GM23338 (cell line): ENCODE results near the gene PROZ. TPM values are rescaled to one million over a fixed set of nuclear protein-coding genes. Genes with fewer than 3 reads are reported as not detected.

Experiments
- ATAC-seq: fragments of 200-7000 bp; cut with Tn5 transposase; 3 replicates; pipeline ENCODE4 v1.9.1; 2020
- DNase-seq: peaks from one replicate; pipeline ENCODE4 v3.0.0-alpha.2; 2015; ENCODE audit warnings: low spot score
- H2AFZ ChIP-seq: fragments of 200-600 bp; sonication (generic); 2 replicates; pipeline ENCODE4 v1.8.0; 2016; ENCODE audit warnings: antibody characterized with exemption, mild to moderate bottlenecking, moderate library complexity
- H3F3A ChIP-seq: fragments of 200-600 bp; sonication (generic); replicated peaks from 2 replicates; pipeline ENCODE4 v1.8.0; 2017; ENCODE audit warnings: antibody characterized with exemption, mixed run types, low read depth
- H3K27ac ChIP-seq: fragments of 200-600 bp; sonication (generic); 2 replicates; pipeline ENCODE4 v1.6.1; 2016; ENCODE audit warnings: low read depth
- H3K27me3 ChIP-seq: fragments of 200-600 bp; sonication (generic); 2 replicates; pipeline ENCODE4 v1.8.0; 2016; ENCODE audit warnings: mild to moderate bottlenecking, mixed run types, moderate library complexity; ENCODE audit not compliant: insufficient read depth
- H3K36me3 ChIP-seq: fragments of 200-600 bp; sonication (generic); 2 replicates; pipeline ENCODE4 v1.8.0; 2016; ENCODE audit warnings: mild to moderate bottlenecking; ENCODE audit not compliant: insufficient read depth
- H3K4me1 ChIP-seq: fragments of 200-600 bp; sonication (generic); 2 replicates; pipeline ENCODE4 v1.8.0; 2016; ENCODE audit warnings: mild to moderate bottlenecking, moderate library complexity; ENCODE audit not compliant: insufficient read depth
- H3K4me2 ChIP-seq: fragments of 200-600 bp; sonication (generic); 2 replicates; pipeline ENCODE4 v1.7.1; 2017; ENCODE audit warnings: mixed run types
- H3K4me3 ChIP-seq: fragments of 200-600 bp; sonication (generic); 2 replicates; pipeline ENCODE4 v1.6.1; 2016; ENCODE audit warnings: mixed run types
- H3K79me2 ChIP-seq: fragments of 200-600 bp; sonication (generic); replicated peaks from 2 replicates; pipeline ENCODE4 v1.8.0; 2017; ENCODE audit warnings: mild to moderate bottlenecking; ENCODE audit not compliant: insufficient read depth
- H3K9me2 ChIP-seq: fragments of 200-600 bp; sonication (generic); 2 replicates; pipeline ENCODE4 v1.8.0; 2017; ENCODE audit not compliant: insufficient read depth
- H4K20me1 ChIP-seq: fragments of 200-600 bp; sonication (generic); replicated peaks from 2 replicates; pipeline ENCODE4 v1.8.0; 2017; ENCODE audit warnings: mild to moderate bottlenecking; ENCODE audit not compliant: insufficient read depth
- H3K27ac Mint-ChIP-seq: 2 replicates; pipeline ENCODE4 v1.8.0; 2020; ENCODE audit warnings: inconsistent platforms, mild to moderate bottlenecking, moderate library complexity, mixed read lengths
- H3K27me3 Mint-ChIP-seq: 3 replicates; pipeline ENCODE4 v1.8.0; 2022; ENCODE audit warnings: low read depth, mild to moderate bottlenecking, moderate library complexity, mixed read lengths, inconsistent platforms; ENCODE audit not compliant: insufficient read depth, poor library complexity
- H3K36me3 Mint-ChIP-seq: 3 replicates; pipeline ENCODE4 v1.8.0; 2021; ENCODE audit warnings: low read depth, mild to moderate bottlenecking, inconsistent platforms, moderate library complexity, mixed read lengths
- H3K4me1 Mint-ChIP-seq: 3 replicates; pipeline ENCODE4 v1.8.0; 2020; ENCODE audit warnings: mild to moderate bottlenecking, inconsistent platforms, mixed read lengths
- H3K4me3 Mint-ChIP-seq: 3 replicates; pipeline ENCODE4 v1.8.0; 2021; ENCODE audit warnings: moderate library complexity, mild to moderate bottlenecking, inconsistent platforms, mixed read lengths
- H3K9me3 Mint-ChIP-seq: 3 replicates; pipeline ENCODE4 v1.8.0; 2020; ENCODE audit warnings: moderate library complexity, mild to moderate bottlenecking, inconsistent platforms, mixed read lengths
- CREB1 ChIP-seq: fragments of 250-450 bp; sonication (Bioruptor Pico); IDR thresholded peaks from 2 replicates; pipeline ENCODE4 v1.5.0; 2020; ENCODE audit warnings: low read depth, mild to moderate bottlenecking, moderate library complexity
- ETS1 ChIP-seq: IDR thresholded peaks from 2 replicates; pipeline ENCODE4 v1.6.1; 2016; ENCODE audit warnings: antibody characterized with exemption
- EZH2phosphoT487 ChIP-seq: fragments of 200-600 bp; sonication (generic); IDR thresholded peaks from one replicate; pipeline ENCODE4 v1.8.1; 2018; ENCODE audit warnings: antibody characterized with exemption; ENCODE audit not compliant: unreplicated experiment
- JUNB ChIP-seq: IDR thresholded peaks from one replicate; pipeline ENCODE4 v1.6.1; 2016; ENCODE audit warnings: antibody characterized with exemption; ENCODE audit not compliant: unreplicated experiment
- NANOG ChIP-seq: IDR thresholded peaks from 2 replicates; pipeline ENCODE4 v1.6.1; 2016; ENCODE audit warnings: antibody characterized with exemption, borderline replicate concordance
- POLR2AphosphoS5 ChIP-seq: IDR thresholded peaks from 2 replicates; pipeline ENCODE4 v1.6.1; 2016; ENCODE audit warnings: antibody characterized with exemption, low read depth
- REST ChIP-seq: IDR thresholded peaks from one replicate; pipeline ENCODE4 v1.6.1; 2018; ENCODE audit warnings: antibody characterized with exemption; ENCODE audit not compliant: unreplicated experiment
- STAT1 ChIP-seq: IDR thresholded peaks from one replicate; pipeline ENCODE4 v1.6.1; 2016; ENCODE audit warnings: antibody characterized with exemption; ENCODE audit not compliant: unreplicated experiment
- ZNF114 ChIP-seq: fragments of 250-450 bp; sonication (Bioruptor Pico); IDR thresholded peaks from 2 replicates; pipeline ENCODE4 v1.5.0; 2020; ENCODE audit warnings: mild to moderate bottlenecking, moderate library complexity
- ZNF331 ChIP-seq: fragments of 250-450 bp; sonication (Bioruptor Pico); IDR thresholded peaks from 2 replicates; pipeline ENCODE4 v1.5.0; 2020; ENCODE audit warnings: low read depth, mild to moderate bottlenecking, moderate library complexity
- polyA plus RNA-seq: library from polyadenylated mRNA; unstranded; fragments of >200 nt; fragmentation: Nextera tagmentation; extraction: Ambion mirVana; gene quantifications from 2 replicates; pipeline ENCODE4 v1.2.1, GENCODE V29; 2016
- total RNA-seq: library from RNA; depleted of rRNA; stranded (reverse); fragments of >200 nt; shearing (Covaris generic); gene quantifications from 2 replicates; pipeline ENCODE4 v1.2.3, GENCODE V29; 2014

The PROZ gene
- total and polyA plus RNA-seq, 2 experiments from 2014 or later, result 0.53 TPM; not detected in 1

GRCh38 chr13:113120300-113121182 is 37.9 kb upstream of the PROZ start:
- Histone ChIP-seq H4K20me1 (no peaks in the 10 kb centered on the region), H3K9me2 (no peaks in the 10 kb centered on the region), H2AFZ (no peak overlapping the region), H3K36me3 (no peaks in the 10 kb centered on the region), H3K4me2 (no peak overlapping the region), H3K4me3 (no peak overlapping the region), H3K79me2 (no peaks in the 10 kb centered on the region), H3K4me1 (no peaks in the 10 kb centered on the region), H3K27ac (no peak overlapping the region), H3K27me3 (no peaks in the 10 kb centered on the region), H3F3A (no peaks in the 10 kb centered on the region)
- Mint-ChIP-seq H3K27me3 (peaks cover 15% of the 10 kb centered on the region), H3K4me3 (no peak overlapping the region), H3K9me3 (no peaks in the 10 kb centered on the region), H3K4me1 (peaks cover 11% of the 10 kb centered on the region), H3K36me3 (no peaks in the 10 kb centered on the region; the same call in 2 of the 3 replicates), H3K27ac (no peak overlapping the region)
- TF ChIP-seq NANOG, result no peak
- TF ChIP-seq POLR2AphosphoS5, result no peak
- TF ChIP-seq ZNF331 (CRISPR knock-in tag), result no peak
- no peak for TF ChIP-seq ZNF114 (CRISPR knock-in tag)
- no peak for TF ChIP-seq ETS1
- DNase-seq (no peak), ATAC-seq (no peak)

- no peaks in the 10 kb centered on the region for H4K20me1 ChIP-seq
- H3K27me3 Mint-ChIP-seq, result peaks cover 17% of the 10 kb centered on the region
- H3K4me1 ChIP-seq, result no peaks in the 10 kb centered on the region
- no peak for DNase-seq
- H3K4me3 Mint-ChIP-seq, result no peak overlapping the region
- H3K27ac Mint-ChIP-seq, result no peak overlapping the region
- no peaks in the 10 kb centered on the region for H3K9me2 ChIP-seq
- H3K4me2 ChIP-seq, result no peak overlapping the region
- no peak overlapping the region for H3K27ac ChIP-seq
- no peaks in the 10 kb centered on the region for H3K79me2 ChIP-seq
- ATAC-seq, result no peak
- H2AFZ ChIP-seq, result no peak overlapping the region
- H3K9me3 Mint-ChIP-seq, result no peaks in the 10 kb centered on the region
- no peaks in the 10 kb centered on the region for H3K36me3 ChIP-seq
- no peak overlapping the region for H3K4me3 ChIP-seq
- H3K27me3 ChIP-seq, result no peaks in the 10 kb centered on the region
- H3K4me1 Mint-ChIP-seq, result peaks cover 11% of the 10 kb centered on the region
- no peaks in the 10 kb centered on the region for H3F3A ChIP-seq
- H3K36me3 Mint-ChIP-seq, result no peaks in the 10 kb centered on the region; the same call in 2 of the 3 replicates
- TF ChIP-seq ZNF331 (CRISPR knock-in tag), result no peak
- no peak for TF ChIP-seq CREB1 (CRISPR knock-in tag)
- TF ChIP-seq STAT1, result no peak
- TF ChIP-seq ETS1, result no peak
- no peak for TF ChIP-seq JUNB
- TF ChIP-seq POLR2AphosphoS5, result no peak
- TF ChIP-seq EZH2phosphoT487, result no peak
- TF ChIP-seq REST, result no peak
- no peak for TF ChIP-seq ZNF114 (CRISPR knock-in tag)
Observed at GRCh38 chr13:113121183-113121927, 37.1 kb upstream of the PROZ start.
